IPS-11a (cell line): Measurements from ENCODE around the gene DMKN.
"Not testable (repeated sequence)": the region's sequence is repeated elsewhere in the genome, so short reads cannot be mapped to it uniquely, and the experiment has no call there.

Source experiments
- H3K4me3 ChIP-seq: one replicate; pipeline ENCODE4 v1.5.1; 2013; ENCODE audit warnings: low read depth, low read length, control low read depth

Gene DMKN

DNA sequence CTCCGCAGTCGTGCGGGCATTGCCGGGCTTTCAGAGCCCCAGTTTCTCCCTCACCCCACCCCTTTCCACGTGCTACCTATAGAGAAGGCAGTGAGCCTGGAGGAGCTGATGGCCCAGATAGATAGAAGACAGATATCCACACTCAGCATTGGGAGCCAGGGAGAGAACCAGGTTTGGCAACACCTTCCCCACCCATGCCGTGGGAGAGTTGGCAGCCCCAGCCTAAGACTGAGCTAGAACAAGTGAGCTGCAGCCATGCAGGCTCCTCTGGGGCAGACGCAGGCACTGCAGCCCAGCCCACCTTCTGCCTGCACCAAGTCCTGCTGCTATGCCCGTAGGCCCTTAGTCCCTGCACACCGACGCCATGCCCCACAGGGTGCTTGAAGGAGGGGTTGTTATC, 12.8 kb downstream of the DMKN start:
- no peak overlapping the region for H3K4me3 ChIP-seq

DNA sequence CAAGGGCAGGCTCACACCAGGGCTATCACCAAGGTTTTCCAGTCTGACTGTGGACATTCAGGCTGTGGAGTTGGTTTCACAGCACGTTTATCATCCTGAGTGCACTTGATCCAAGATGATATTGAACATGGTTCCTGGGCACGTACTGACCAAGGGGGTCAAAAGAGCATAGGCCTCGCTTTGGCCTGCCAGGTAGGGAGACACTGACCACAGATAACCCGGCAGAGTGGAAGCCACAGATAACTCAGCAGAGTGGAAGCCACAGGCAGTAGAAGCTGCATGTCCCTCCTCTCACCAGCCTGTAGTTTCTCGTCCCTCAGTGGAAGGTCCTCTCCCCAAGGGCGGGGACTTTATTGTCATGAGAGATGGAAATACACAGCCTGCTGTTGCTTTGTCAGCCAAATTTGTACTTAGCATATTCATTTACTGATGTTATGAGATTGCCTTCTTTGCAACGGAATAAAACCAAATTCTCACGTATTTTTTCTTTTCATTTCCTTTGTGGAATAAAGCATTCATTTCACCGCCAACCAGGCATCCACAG, 14.4 kb downstream of the DMKN start:
- no peak overlapping the region for H3K4me3 ChIP-seq

DNA sequence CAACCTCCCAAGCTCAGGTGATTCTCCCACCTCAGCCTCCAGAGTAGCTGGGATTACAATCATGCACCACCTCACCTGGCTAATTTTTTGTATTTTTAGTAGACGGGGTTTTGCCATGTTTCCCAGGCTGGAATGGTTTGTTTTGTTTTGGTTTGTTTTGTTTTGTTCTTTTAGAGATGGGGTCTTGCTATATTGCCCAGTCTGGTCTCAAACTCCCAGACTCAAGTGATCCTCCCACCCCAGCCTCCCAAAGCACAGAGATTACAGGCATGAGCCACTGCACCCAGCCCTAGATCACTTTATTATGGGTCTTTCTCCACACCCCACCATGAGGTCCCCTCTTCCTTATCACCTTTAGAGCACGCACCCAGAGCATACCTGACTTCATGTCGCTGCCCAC, 15.2 kb downstream of the DMKN start:
- no peak overlapping the region for H3K4me3 ChIP-seq

DNA sequence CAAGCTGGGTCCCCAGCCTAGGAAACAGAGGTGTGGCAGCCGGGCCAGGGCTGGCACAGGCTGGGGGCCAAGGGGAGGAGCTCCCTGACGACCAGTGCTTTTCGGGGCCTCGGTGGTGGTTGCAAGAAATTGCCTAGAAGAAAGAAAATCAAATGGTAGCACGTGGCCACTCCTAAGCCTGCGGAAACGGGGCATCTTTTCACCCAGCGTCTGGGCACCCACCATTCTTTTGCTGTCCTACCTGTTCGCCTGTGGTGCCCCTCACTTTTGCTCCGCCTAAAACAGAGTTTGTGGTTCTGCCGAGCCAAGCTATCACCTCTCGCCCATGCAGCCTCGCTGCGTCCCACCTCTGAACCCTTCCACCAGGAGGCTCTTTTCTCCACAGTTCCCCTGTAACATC, 16.0 kb downstream of the DMKN start:
- no peak overlapping the region for H3K4me3 ChIP-seq

DNA sequence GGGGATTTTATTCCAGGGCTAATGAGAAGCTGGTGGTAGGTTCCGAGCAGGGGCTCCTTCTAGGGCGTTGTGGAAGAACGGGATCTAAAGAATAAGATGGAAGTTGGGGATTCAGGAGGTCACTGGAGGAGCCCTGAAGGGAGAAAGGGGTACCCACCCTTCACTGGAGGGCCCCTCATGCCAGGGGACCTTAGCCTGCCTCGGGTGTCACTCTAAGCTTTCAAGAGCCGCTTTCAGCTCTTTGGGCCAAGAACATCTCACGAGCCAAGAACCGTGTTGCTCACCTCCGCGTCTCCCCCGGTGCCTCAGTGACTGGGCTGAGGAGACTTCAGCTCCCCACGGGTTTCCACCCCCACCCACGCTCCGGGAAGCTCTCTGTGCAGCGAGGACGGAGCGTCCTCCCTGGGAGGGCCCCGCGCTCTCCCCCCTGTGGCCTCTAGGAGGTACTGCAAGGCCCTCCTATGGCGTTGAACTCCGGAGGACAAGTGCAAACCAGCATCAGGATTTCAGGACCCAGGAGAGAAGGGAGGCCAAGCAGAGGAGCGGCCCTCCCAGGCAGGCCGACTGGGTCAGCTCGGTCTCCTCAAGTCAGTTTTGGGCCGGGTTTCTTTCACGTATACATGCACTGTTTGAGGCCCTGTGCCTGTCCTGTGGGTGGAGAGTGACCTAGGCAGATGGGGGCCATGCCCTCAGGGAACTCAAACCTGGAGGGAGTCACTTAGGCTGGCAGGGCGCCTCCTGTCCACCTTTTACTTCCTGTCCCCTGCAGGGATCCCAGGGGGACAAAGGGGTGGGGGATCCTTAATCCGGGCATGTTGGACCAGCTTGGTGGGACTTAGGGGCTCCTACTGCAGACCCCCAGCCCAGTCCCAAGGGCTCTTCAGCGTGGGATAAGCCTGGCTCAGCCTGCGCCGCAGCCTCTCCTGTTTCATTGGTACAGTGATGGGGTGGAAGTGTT, 18.1 kb downstream of the DMKN start:
- H3K4me3 ChIP-seq, result no peak overlapping the region

DNA sequence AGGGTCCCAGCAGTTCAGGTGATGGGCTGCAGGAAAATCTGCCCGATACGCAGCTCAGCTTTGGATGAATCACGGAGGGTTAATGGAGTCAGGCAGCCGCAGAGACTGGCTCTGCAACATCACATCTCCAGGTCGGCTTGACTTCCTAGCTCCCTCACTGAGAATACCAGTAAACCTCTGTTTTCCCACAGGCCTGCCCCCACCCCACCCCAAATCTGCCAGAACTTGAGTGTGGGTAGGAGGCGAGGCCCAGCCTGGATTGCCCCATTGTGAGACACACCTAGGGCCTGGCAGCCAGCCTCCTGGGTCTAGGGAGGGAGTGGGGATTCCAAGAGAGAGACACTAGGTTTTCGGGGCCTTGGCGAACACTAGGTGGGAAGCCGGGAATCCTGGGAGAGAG, 19.5 kb downstream of the DMKN start:
- no peak overlapping the region for H3K4me3 ChIP-seq

DNA sequence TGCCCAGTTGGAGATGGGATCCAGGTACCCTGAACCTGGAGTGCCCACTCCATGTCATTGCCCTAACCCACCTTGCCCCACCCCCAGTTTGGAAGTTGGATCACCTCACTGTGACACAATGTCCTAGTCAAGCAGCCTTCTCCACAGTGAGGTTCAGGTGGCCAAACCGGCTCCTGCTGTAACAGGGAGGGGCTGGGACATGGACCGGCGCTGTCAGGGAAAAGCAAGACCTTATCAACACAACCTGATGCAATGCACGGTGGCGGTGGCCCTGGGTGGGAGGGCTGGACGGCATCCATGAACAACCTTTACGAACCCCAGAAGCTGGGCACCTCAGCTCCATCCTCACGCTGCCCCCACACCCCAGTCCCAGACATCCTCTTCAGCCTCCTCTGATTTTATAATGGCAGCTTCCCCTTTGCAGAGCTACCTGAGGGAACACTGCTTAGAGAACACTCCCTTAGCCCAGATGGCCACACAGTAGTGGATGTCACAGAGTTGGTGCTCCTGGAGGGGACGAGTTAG, 21.6 kb downstream of the DMKN start:
- H3K4me3 ChIP-seq, result no peak overlapping the region

DNA sequence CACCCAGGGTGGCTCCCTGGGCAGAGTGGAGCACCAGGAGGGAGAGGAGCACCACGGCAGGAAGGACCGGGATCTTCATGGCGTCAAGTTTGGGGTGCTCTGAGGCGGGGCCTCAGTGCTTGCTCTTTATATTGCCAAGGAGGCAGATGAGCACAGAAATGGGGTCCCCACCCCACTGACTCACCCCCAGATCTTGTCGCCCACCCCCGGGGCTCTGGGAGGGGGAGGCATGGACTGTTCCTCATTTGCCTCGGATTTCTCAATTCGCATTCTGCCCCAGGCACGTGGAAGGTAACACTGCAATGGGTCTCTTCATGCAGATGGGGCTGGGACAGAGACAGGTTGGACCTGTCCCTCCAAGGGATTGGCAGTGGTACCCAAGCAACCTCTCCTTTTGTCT, 23.1 kb downstream of the DMKN start, which contains the start of gene KRTDAP:
Gene KRTDAP (minus strand): TSS at position 101 of the 400 bp plus-strand sequence. CDS start 22 bp downstream, at position 79.
- no peak within 1 kb of the TSS for H3K4me3 ChIP-seq

DNA sequence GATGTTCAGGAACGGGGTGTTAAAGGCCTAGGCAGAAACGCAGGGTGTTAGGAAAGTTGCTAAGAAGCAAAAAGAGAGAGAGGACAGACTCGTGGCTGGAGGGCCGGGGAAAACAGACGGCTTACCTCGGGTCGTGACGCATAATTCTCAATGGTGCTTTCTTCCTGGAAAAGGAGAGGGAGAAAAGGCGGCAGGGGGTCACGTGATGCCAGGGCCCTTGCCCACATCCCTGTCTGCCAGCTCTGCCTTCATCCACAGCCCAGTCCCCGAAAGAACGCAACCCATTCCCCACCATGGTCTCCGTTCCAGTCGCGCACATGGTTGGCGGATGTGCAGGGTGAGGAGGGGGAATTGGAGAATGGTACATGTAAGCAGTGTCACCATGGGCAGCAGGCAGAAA, 24.8 kb downstream of the DMKN start:
- no peak overlapping the region for H3K4me3 ChIP-seq

DNA sequence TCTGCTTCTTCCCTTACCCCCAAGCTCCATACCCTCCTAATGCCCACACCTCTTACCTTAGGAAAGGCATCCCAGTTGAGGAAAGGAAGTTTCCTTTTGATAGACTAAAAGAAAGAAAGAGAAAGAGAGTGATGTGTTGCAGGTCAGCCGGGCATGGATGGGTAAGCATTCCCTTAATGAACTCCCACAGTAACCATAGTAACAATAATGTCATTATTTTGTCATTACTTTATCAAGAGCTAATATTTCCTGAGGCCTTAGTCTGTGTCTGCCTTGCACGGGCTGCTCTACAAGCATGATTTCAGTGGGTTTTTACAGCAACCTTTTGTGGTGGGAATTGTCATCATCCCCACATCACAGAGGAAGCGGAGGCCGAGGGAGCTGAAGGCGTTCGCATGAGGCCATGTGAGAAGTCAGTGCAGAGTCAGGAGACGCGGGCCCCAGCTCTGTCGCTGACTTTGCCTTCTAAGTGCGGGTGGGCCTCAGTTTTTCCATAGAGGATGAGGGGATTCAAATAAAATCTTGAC, 25.7 kb downstream of the DMKN start:
- no peak overlapping the region for H3K4me3 ChIP-seq

DNA sequence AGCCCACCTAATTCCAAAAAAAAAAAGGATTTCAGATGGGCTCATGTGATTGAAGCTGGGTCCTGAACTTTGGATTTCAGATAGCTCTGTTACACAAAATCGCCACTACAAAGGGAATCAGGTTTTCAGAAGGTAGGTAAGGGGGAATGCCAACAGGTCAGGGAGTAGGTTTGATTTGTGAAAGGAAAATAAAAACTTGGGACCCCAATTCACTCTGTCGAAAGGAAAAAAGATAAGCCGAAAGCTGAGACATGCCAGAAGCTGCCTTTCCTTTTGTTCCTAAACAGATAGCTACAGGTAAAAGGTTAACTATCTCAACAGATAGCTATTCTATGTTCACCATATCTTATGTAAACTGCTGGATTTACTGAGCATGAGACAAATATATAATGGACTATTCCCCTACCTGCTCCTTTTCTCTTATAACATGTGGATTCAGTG, 27.2 kb downstream of the DMKN start:
- no peak overlapping the region for H3K4me3 ChIP-seq

DNA sequence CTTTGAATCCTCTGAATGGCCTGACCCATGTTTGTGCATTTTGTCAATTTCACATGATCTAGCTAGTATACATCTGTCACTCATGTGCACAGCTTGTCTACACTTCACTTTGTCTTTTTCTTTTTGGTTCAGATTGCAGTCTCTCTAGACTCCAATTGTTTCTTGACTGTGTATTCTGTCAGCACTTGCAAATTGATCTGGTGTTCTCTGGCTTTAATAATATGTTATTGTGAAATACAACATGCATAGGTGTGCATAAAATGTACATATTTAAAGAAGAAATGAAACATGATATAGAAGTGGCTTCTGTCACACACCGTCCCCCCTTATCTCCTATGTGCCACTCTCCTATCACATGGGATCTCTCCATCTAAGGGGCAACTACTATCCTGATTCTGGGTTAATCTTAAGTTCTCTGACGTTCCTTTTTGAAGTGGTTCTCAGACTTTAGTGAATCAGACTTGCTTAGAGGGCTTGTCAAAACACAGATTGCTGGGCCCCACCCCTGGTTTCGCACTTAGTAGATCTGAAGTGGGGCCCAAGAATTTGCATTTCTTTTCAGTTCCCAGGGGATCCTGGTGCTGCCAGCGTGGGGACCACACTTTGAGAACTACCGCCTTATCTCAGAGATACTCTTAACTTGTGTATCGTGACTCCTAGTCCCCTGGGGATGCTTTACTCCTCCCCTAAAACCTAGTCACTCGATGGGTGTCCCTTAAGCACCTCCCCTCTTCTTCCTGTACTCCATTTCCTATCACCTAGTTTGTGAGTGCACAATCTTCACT, 29.0 kb downstream of the DMKN start:
- H3K4me3 ChIP-seq, result no peak overlapping the region

DNA sequence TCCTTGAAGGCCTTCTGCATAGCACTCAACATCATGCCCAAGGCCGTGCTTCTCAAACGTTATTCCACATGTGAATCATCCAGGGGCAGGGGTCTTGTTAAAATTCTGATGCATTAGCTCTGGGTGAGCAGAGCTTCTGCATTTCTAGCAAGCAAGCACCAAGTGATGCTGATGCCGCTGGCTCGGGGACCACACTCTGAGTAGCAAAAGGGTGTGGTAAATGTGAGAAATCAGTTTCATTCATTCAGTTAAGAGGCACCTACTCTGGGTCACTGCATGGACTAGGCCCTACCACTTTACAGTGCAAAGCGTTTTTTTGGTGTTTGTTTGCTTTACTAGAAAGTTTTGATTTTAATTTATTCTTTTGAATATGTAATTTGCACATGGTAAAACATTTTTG, 30.4 kb downstream of the DMKN start:
- H3K4me3 ChIP-seq, result no peak overlapping the region

DNA sequence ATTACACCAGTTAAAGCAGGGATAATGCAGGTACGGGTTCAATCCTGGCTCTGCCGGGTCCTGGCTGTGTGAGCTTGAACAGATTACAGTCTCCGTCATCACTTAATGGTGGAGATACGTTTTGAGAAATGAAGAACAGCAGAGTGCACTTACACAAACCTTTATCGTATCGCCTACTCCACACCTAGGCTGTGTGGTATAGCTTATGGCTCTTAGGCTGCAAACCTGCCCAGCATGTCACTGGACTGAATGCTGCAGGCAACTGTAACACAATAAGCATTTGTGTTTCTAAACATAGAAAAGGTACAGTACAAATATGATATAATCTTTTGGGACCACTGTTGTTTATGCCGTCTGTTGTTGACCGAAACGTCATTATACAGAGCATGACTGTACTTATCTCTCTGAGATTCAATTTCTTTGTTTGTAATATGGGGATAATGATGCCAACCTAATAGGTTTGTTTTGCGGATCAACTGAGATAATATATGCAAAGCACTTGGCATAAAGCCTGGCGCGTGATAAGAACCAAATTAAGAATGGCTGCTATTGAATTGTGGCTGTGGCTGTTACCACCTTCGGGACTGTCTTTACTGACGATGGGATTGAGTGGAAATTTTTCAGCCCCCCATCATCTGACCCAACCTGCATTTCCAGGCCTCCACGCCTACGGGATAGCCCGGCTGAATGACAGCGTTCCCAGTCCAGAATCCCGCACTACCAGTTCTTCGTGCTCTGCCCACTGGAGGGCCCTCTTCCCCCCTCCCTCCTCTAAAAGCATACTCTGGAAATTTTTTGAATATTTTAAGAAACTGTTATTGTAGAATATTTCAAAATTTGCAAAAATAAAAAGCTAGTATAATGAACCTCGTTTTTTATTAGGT, 34.4 kb downstream of the DMKN start:
- H3K4me3 ChIP-seq, result no peak overlapping the region

DNA sequence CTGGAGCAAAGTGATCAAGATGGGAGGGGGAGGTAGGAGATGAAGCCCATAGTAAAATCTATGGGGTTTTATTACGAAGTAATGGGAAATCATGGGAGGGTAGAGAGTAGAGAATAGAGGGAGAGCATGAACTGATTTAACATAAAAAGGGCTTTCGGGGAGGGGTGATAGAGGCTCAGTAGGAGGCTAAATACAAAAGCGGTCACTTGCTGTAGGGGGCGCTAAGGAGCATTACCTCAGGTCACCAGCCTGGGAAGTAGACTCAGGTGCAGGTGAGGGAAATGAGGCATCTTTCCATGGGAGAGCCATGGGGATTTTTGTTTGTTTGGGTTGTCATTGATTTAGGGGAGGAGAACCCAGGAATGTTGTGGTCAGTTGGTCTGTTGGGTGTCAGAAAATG, 37.3 kb downstream of the DMKN start:
- H3K4me3 ChIP-seq, result no peak overlapping the region

DNA sequence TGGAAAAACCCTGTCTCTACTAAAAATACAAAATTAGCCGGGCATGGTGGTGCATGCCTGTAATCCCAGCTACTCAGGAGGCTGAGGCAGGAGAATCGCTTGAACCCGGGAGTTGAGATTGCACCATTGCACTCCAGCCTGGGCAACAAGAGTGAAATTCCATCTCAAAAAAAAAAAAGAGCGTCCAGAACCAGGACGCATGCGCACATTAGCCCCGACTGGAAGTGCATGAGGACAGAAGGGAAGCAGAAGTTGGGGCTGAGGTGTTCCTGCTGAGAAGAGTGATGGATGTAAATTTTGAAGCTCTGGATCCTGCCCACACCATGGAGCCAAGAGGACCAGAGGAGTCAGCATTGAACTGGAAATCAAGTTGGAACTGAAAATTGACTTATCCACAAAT, 38.9 kb downstream of the DMKN start:
- H3K4me3 ChIP-seq, result not testable (repeated sequence)

DNA sequence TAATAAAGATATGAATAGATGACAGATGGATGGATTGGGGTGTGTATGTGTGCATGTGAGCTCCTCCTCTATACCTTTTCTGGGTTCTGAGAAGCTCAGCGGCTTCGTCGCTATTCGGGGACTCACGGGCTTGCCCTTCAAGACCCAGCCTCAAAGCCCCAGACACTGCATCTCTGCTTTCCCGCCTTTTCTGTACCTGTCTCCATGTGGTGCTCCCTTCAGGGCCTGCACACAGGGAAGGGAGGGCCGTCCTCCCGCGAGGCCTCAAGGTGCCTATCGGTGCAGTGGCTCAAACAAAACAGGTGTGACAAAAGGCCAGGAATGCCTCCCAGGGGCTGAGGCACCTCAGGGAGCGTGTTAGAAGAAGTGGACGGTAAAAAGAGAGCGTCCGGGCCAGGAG, 39.3 kb downstream of the DMKN start:
- no peak overlapping the region for H3K4me3 ChIP-seq

DNA sequence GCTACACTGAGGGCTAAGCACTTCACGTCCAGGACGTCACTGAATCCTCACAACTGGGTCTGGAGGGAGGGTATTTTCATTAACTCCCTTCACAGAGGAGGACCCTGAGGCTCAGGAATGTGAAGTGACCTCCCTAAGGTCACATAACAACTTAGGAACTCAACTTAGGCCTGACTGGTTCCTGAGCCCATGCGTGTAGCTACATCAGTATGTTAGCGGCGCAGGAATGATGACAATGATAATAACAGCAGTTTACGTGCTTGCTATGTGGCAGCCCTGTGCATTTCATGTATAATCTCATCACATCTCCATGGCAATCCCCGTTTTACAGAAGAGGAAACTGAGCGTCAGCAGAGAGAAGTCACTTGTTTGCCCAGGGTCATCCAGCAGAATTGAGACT, 41.5 kb downstream of the DMKN start:
- H3K4me3 ChIP-seq, result no peak overlapping the region

DNA sequence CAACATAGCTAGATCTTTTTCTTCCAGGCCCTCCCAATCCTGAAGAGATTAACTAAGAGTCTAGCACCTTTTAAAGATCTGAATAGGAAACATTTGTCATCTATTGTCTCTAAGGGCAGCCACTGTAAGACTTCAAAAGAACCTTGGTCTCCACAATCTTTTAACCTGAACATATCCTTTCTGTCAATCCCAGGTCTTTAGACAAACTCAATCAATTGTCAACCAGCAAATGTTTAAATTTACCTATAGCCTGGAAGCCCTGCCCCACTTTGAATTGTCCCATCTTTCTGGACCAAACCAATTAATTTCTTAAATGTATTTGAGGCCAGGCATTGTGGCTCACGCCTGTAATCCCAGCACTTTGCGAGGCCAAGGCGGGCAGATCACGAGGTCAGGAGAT, 42.4 kb downstream of the DMKN start:
- H3K4me3 ChIP-seq, result not testable (repeated sequence)

DNA sequence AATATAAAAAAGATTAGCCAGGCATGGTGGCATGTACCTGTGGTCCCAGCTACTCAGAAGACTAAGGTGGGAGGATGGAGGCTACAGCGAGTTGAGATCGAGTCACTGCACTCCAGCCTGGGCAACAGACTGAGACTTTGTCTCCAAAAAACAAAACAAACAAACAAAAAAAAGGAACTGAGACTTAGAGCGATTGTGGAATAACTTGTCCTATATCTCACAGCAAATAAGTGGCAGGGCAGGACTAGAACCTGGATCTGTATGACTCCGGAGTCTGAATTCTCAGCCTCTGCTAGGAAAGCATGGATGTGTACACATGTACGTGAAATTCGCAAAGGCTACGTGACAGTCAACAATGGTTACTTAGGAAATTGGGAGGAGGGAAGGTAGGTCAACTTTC, 43.3 kb downstream of the DMKN start:
- H3K4me3 ChIP-seq, result no peak overlapping the region
